ENCODE data around the gene GGT7. TPM values are rescaled to one million over a fixed set of nuclear protein-coding genes. Genes with fewer than 3 reads are reported as not detected.
"Not testable (repeated sequence)": the region's sequence is repeated elsewhere in the genome, so short reads cannot be mapped to it uniquely, and the experiment has no call there.

Gene GGT7
- total RNA-seq, 4 donors from 2014 or later, result 24.1 to 41.1 (median 37.6) TPM

DNA sequence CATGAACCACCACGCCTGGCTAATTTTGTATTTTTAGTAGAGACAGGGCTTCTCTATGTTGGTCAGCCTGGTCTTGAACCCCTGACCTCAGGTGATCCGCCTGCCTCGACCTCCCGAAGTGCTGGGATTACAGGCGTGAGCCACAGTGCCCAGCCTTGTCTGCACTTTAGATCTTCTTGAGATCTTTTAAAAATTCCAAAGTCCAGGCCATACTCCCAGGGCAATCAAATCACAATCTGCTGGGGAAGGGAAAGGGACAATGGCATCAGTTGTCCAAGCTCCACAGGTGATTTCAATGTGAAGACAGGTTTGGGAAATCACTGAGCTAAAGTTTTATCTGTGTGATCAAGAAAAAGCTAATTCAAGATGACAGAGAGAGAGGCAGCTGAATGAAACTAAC is 64.1 kb downstream of the GGT7 start:
- DNase-seq, result no peak
- WGBS, 2 donors, result 97 to 98% methylated on average over 5 of the region's 5 CpGs
- Histone ChIP-seq H3K27me3 (no peaks in the 10 kb centered on the region), H3K4me1 (peaks cover 5 to 17% of the 10 kb centered on the region in 2 donors), H3K9me3 (no peaks in the 10 kb centered on the region), H3K4me3 (replicated peaks in 1 of 3) (no peak overlapping the region), H3K36me3 (no peaks in the 10 kb centered on the region), H3K27ac (no peak overlapping the region)
- TF ChIP-seq POLR2A (IDR thresholded peaks at IDR 0.05), result no peak
- TF ChIP-seq, protein P1, sequence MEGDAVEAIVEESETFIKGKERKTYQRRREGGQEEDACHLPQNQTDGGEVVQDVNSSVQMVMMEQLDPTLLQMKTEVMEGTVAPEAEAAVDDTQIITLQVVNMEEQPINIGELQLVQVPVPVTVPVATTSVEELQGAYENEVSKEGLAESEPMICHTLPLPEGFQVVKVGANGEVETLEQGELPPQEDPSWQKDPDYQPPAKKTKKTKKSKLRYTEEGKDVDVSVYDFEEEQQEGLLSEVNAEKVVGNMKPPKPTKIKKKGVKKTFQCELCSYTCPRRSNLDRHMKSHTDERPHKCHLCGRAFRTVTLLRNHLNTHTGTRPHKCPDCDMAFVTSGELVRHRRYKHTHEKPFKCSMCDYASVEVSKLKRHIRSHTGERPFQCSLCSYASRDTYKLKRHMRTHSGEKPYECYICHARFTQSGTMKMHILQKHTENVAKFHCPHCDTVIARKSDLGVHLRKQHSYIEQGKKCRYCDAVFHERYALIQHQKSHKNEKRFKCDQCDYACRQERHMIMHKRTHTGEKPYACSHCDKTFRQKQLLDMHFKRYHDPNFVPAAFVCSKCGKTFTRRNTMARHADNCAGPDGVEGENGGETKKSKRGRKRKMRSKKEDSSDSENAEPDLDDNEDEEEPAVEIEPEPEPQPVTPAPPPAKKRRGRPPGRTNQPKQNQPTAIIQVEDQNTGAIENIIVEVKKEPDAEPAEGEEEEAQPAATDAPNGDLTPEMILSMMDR (IDR thresholded peaks at IDR 0.05), result no peak
- intact Hi-C loops (cut with DNase I), result no loop called here

DNA sequence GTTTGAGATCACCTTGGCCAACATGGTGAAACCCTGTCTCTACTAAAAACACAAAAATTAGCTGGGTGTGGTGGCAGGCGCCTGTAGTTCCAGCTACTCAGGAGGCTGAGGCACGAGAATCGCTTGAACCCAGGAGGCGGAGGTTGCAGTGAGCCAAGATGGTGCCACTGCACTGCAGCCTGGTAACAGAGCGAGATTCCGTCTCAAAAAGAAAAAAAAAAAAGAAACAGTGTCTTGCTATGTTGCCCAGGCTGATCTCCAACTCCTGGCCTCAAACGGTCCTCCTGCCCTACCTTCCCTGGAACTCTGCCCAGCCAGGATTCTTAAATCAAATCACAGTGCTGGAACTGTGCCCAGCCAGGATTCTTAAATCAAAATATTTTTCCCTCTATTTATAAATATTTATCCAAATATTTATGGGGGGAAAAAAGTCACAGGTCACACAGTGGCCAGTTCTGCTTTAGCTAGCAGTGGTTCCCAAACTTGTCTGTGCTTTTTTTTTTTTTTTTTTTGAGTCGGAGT is 64.7 kb downstream of the GGT7 start:
- H3K4me3 ChIP-seq (replicated peaks in 1 of 3); H3K9me3 ChIP-seq; intact Hi-C loops (cut with DNase I); H3K27ac ChIP-seq; H3K36me3 ChIP-seq; H3K27me3 ChIP-seq: not testable (repeated sequence)
- peak; percentile 59 to 67 for DNase-seq
- WGBS, 2 donors, result 77 to 87% methylated on average over 8 of the region's 8 CpGs
- H3K4me1 ChIP-seq, result peaks cover 5 to 17% of the 10 kb centered on the region in 2 donors

DNA sequence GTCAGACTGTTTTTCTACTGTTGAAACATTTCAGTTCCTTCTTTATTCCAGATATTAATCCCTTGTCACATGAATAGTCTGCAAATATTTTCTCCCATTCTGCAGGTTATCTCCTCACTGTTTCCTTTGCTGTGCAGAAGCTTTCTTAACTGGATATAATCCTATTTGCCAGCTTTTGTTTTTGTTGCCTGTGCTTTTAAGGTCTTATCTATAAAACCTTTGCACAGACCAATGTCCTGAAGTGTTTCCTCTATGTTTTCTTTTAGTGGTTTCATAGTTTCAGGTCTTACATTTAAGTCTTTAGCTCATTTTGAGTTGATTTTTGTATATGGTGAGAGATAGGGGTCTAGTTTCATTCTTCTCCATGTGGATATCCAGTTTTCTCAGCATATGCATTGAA is 66.4 kb downstream of the GGT7 start:
- Histone ChIP-seq H3K4me3 (replicated peaks in 1 of 3) (no peak overlapping the region), H3K4me1 (peaks cover 7 to 11% of the 10 kb centered on the region in 2 donors), H3K36me3 (no peaks in the 10 kb centered on the region), H3K27ac (no peak overlapping the region), H3K9me3 (no peaks in the 10 kb centered on the region), H3K27me3 (no peaks in the 10 kb centered on the region)
- intact Hi-C loops (cut with DNase I), result no loop called here
- DNase-seq, result no peak
- TF ChIP-seq POLR2A (IDR thresholded peaks at IDR 0.05), result no peak
- TF ChIP-seq, protein P1 (IDR thresholded peaks at IDR 0.05), result no peak

DNA sequence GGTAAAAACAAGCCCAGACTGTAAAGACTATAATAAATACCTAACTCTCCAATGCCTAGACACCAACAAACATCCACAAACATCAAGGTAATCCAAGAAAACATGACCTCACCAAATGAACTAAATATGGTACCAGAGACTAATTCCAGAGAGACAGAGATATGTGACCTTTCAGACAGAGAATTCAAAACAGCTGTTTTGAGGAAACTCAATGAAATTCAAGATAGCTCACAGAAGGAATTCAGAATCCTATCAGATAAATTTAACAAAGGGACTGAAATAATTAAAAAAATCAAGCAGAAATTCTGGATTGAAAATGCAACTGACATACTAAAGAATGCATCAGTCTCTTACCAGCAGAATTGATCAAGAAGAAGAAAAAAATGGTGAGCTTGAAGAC is 73.8 kb downstream of the GGT7 start:
- Histone ChIP-seq H3K27me3 (no peaks in the 10 kb centered on the region), H3K27ac (no peak overlapping the region), H3K4me1 (peaks cover 4 to 7% of the 10 kb centered on the region in 2 donors), H3K9me3 (no peaks in the 10 kb centered on the region), H3K36me3 (no peaks in the 10 kb centered on the region), H3K4me3 (replicated peaks in 1 of 3) (no peak overlapping the region)
- intact Hi-C loops (cut with DNase I), result no loop called here
- TF ChIP-seq, protein P1 (IDR thresholded peaks at IDR 0.05), result no peak
- TF ChIP-seq POLR2A (IDR thresholded peaks at IDR 0.05), result no peak
- no peak for DNase-seq

DNA sequence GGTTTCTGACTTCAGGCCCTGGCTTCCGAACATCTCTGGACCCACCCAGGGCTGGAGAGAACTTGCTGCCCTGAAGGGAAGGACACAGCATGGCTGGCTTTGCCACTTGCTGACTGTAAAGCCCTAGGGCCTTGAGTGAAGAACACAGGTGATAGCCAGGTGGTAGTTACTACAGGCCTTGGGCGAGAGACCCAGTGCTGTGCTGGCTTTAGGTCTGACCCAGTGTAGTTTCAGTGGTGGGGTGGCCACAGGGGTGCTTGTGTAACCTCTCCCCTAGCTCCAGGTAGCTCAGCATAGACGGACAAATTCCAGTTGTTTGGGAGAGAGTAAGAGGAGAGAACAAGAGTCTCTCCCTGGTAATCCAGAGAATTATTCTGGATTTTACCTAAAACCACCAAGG is 74.3 kb downstream of the GGT7 start:
- intact Hi-C loops (cut with DNase I), result no loop called here
- H3K4me1 ChIP-seq, result peaks cover 4 to 7% of the 10 kb centered on the region in 2 donors
- TF ChIP-seq, protein P1 (IDR thresholded peaks at IDR 0.05), result no peak
- TF ChIP-seq POLR2A (IDR thresholded peaks at IDR 0.05), result no peak
- H3K27ac ChIP-seq, result no peak overlapping the region
- no peak overlapping the region for H3K4me3 ChIP-seq (replicated peaks in 1 of 3)
- H3K9me3 ChIP-seq, result no peaks in the 10 kb centered on the region
- WGBS, 2 donors, result 70 to 92% methylated on average over 3 of the region's 3 CpGs
- no peak for DNase-seq
- H3K27me3 ChIP-seq, result no peaks in the 10 kb centered on the region
- no peaks in the 10 kb centered on the region for H3K36me3 ChIP-seq
